Gastroesophageal sphincter (tissue), 4 donors: Measurements from ENCODE around the gene AGBL1. TPM values are rescaled to one million over a fixed set of nuclear protein-coding genes. Genes with fewer than 3 reads are reported as not detected.
A peak's percentile ranks its signal among the peaks of the same experiment; 100 is the strongest.

ENCODE experiments used
- ATAC-seq: fragments of 150-250 bp; one replicate; pipeline ENCODE4 v1.9.1; 2016; ENCODE audit warnings: mild to moderate bottlenecking, moderate library complexity
- H3K27ac ChIP-seq, 4 donors: fragments of 200-600 bp; sonication (generic) in 3 of 4; 1 replicate in 3 of 4; 2 replicates in 1 of 4; pipeline ENCODE4 v1.5.1; 2016 to 2019
- H3K27me3 ChIP-seq: fragments of 200-600 bp; sonication (generic); one replicate; pipeline ENCODE4 v1.5.1; 2019
- H3K36me3 ChIP-seq, 2 donors: fragments of 200-600 bp; sonication (generic); one replicate each; pipeline ENCODE4 v1.5.1; 2019; ENCODE audit warnings: control low read depth in 1 of 2
- H3K4me1 ChIP-seq, 3 donors: fragments of 200-600 bp; sonication (generic); 1 replicate in 2 of 3; 2 replicates in 1 of 3; pipeline ENCODE4 v1.5.1; 2016 to 2019; ENCODE audit warnings: control low read depth in 2 of 3
- H3K4me3 ChIP-seq, 2 donors: fragments of 200-600 bp; sonication (generic); one replicate each; pipeline ENCODE4 v1.5.1; 2019; ENCODE audit warnings: mild to moderate bottlenecking in 1 of 2, moderate library complexity in 1 of 2
- H3K9me3 ChIP-seq, 3 donors: fragments of 200-600 bp; sonication (generic); one replicate each; pipeline ENCODE4 v1.5.1; 2017 to 2019; ENCODE audit warnings: control low read depth in 2 of 3
- CTCF ChIP-seq, 4 experiments: fragments of 200-600 bp in 2 of 4; fragments of 450-650 bp in 2 of 4; sonication (generic) in 1 of 4; IDR thresholded peaks; one replicate each; pipeline ENCODE4 v1.5.1; 2017 to 2019; ENCODE audit warnings: antibody characterized with exemption in 4 of 4, mild to moderate bottlenecking in 2 of 4, moderate library complexity in 2 of 4
- EP300 ChIP-seq: sonication (generic); formaldehyde crosslinking; IDR thresholded peaks from one replicate; pipeline ENCODE4 v1.6.1; 2017; ENCODE audit warnings: antibody characterized with exemption, mild to moderate bottlenecking
- POLR2A ChIP-seq, 2 donors: fragments of 450-650 bp; IDR thresholded peaks; one replicate each; pipeline ENCODE4 v1.6.1; 2017; ENCODE audit warnings: antibody characterized with exemption in 2 of 2, mild to moderate bottlenecking in 2 of 2, moderate library complexity in 1 of 2
- POLR2AphosphoS5 ChIP-seq: sonication (generic); formaldehyde crosslinking; IDR thresholded peaks from one replicate; pipeline ENCODE4 v1.6.1; 2017; ENCODE audit warnings: antibody characterized with exemption
- WGBS, 2 donors: methylation state at CpG; one replicate each; pipeline ENCODE4 v1.1.5; 2018; ENCODE audit warnings: low coverage in 1 of 2; 5-methylcytosine and 5-hydroxymethylcytosine counted together
- total RNA-seq, 4 donors: library from RNA; depleted of rRNA; stranded (reverse); fragments of >200 nt; gene quantifications; one replicate each; pipeline ENCODE4 v1.1.0, GENCODE V29; 2016

AGBL1 gene
- total RNA-seq, 4 donors from 2014 or later, result 0.12 to 0.13 TPM; not detected in 2

DNA sequence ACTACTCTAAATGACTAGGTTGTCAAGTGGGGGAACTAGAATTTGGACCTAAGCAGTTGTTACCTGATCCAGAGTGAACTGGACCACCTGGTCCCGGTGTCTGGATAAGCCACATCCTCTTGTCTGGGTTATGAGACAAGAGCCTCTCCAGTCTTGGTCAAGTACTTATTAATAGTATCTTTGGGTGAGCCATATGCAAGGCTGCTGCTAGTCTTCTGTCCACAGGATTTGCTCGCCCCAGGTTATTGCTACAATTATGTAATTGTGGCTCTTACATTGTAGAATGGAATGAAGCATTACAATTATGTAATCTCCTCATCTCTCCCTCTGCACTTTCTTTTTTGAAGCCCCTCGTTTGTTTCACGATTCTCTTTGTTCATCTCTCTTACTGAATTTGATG, 24.0 kb upstream of the AGBL1 start:
- no peaks in the 10 kb centered on the region for H3K36me3 ChIP-seq
- no peaks in the 10 kb centered on the region for H3K27me3 ChIP-seq
- no peak overlapping the region for H3K4me3 ChIP-seq
- ATAC-seq, result no peak
- H3K9me3 ChIP-seq, result no peaks in the 10 kb centered on the region
- H3K27ac ChIP-seq, result no peak overlapping the region
- no peak for TF ChIP-seq POLR2AphosphoS5
- TF ChIP-seq EP300, result no peak
- no peak for TF ChIP-seq POLR2A (IDR thresholded peaks at IDR 0.05)
- TF ChIP-seq CTCF (IDR thresholded peaks at IDR 0.05), result no peak
- WGBS, 2 donors, result 72 to 74% methylated on average over 4 of the region's 4 CpGs
- H3K4me1 ChIP-seq, result no peaks in the 10 kb centered on the region

GRCh38 chr15:86059851-86060250, 19.8 kb upstream of the AGBL1 start:
- Histone ChIP-seq H3K4me1 (no peaks in the 10 kb centered on the region), H3K27ac (no peak overlapping the region), H3K36me3 (no peaks in the 10 kb centered on the region), H3K9me3 (no peaks in the 10 kb centered on the region), H3K4me3 (no peak overlapping the region), H3K27me3 (peaks cover 13% of the 10 kb centered on the region)
- no peak for TF ChIP-seq EP300
- no peak for TF ChIP-seq CTCF (IDR thresholded peaks at IDR 0.05)
- no peak for TF ChIP-seq POLR2A (IDR thresholded peaks at IDR 0.05)
- TF ChIP-seq POLR2AphosphoS5, result no peak
- 74 to 86% methylated on average over 2 to 4 of the region's 4 CpGs for WGBS, 2 donors
- no peak for ATAC-seq

DNA sequence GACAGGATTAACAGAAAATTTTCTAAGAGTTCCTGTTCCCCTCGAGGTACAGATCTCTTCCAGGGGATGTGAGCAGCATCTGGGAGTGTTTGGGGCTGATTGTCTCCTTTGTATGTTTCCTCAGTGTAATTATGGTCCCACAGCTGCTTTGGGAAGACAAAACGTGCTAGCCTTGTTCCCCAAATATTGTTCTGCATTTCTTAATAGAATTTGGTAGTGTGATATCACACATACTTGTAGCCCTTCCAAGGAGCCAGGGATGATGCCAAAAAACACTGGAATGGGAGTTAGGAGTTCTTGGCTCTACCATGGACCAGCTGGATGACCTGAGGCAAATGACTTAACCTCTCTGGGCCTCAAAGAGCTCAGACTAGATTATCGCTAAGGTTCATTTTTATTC, 19.0 kb upstream of the AGBL1 start:
- peaks cover 13% of the 10 kb centered on the region for H3K27me3 ChIP-seq
- ATAC-seq, result peak; percentile 55
- H3K27ac ChIP-seq, result peak overlapping the region in 1 of 4 donors; percentile 13
- no peaks in the 10 kb centered on the region for H3K4me1 ChIP-seq
- 34 to 45% methylated on average over 2 to 3 of the region's 3 CpGs for WGBS, 2 donors
- no peak overlapping the region for H3K4me3 ChIP-seq
- no peaks in the 10 kb centered on the region for H3K9me3 ChIP-seq
- TF ChIP-seq POLR2A (IDR thresholded peaks at IDR 0.05) (no peak), EP300 (no peak), CTCF (IDR thresholded peaks at IDR 0.05) (no peak), POLR2AphosphoS5 (no peak)
- no peaks in the 10 kb centered on the region for H3K36me3 ChIP-seq

DNA sequence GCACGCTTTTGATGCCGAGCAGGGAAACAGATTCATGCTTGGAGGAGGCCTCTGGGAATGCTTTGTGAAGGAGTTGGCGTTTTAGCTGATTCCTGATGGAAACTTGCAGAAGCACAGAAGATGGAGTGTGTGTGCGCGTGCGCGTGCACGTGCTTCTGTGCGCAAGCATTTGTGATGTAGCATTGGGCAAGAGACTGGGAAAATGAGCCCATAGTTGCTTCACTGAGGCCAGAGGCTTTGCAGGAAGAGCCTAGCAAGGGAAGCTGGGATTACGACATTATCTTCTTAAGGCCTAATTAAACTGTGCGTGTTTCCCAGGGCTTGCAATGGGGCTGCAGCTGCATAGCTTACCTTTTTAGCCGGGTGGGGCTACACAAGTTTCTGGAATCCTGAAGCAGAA, 18.1 kb upstream of the AGBL1 start:
- 93% methylated on average over 3 to 12 of the region's 12 CpGs for WGBS, 2 donors
- no peaks in the 10 kb centered on the region for H3K9me3 ChIP-seq
- H3K4me1 ChIP-seq, result no peaks in the 10 kb centered on the region
- TF ChIP-seq POLR2A (IDR thresholded peaks at IDR 0.05), result no peak
- no peak for TF ChIP-seq CTCF (IDR thresholded peaks at IDR 0.05)
- TF ChIP-seq EP300, result no peak
- TF ChIP-seq POLR2AphosphoS5, result no peak
- no peaks in the 10 kb centered on the region for H3K36me3 ChIP-seq
- no peak for ATAC-seq
- H3K4me3 ChIP-seq, result no peak overlapping the region
- H3K27me3 ChIP-seq, result peaks cover 13% of the 10 kb centered on the region
- H3K27ac ChIP-seq, result no peak overlapping the region

DNA sequence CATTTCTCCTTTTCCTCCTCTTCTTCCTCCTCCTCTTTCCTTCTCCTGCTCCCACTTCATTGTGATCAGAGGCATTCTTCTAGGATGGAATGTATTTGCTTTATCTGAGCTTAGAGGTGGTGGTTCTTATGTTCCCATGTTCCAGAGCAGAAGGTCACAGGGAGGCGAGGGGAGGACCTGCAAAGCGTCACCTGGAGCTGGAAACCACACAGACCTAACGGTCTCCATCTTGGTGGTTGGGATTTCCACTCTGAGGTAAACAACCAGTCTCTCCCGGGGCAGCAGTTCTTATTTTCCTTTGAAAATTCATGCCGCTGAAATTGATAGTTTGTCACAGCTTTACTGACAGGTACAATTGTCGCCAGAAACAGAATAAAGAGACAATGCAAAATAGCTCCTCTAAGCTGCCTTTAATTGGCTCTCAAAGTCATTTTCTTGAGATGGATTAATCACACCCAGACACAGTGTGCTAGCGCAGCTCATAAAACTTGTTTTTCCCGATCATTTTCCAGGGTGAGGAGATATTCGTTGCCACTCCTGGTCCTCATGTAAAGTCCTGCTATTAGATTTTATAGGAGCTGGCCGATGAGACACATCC, 16.9 kb upstream of the AGBL1 start:
- 82 to 89% methylated on average over 6 to 8 of the region's 10 CpGs for WGBS, 2 donors
- Histone ChIP-seq H3K4me1 (no peaks in the 10 kb centered on the region), H3K27me3 (peaks cover 13% of the 10 kb centered on the region), H3K4me3 (no peak overlapping the region), H3K9me3 (no peaks in the 10 kb centered on the region), H3K27ac (no peak overlapping the region), H3K36me3 (no peaks in the 10 kb centered on the region)
- ATAC-seq, result no peak
- TF ChIP-seq EP300 (no peak), POLR2A (IDR thresholded peaks at IDR 0.05) (no peak), CTCF (IDR thresholded peaks at IDR 0.05) (no peak), POLR2AphosphoS5 (no peak)
